GM19035 (cell line): ENCODE data around the gene ATP10B.
"Not testable (repeated sequence)": the region's sequence is repeated elsewhere in the genome, so short reads cannot be mapped to it uniquely, and the experiment has no call there.

Experiments used
- ATAC-seq: cut with Tn5 transposase; IDR thresholded peaks from one replicate; pipeline ENCODE4 v1.9.1; 2021; ENCODE audit not compliant: unreplicated experiment

The ATP10B gene

DNA sequence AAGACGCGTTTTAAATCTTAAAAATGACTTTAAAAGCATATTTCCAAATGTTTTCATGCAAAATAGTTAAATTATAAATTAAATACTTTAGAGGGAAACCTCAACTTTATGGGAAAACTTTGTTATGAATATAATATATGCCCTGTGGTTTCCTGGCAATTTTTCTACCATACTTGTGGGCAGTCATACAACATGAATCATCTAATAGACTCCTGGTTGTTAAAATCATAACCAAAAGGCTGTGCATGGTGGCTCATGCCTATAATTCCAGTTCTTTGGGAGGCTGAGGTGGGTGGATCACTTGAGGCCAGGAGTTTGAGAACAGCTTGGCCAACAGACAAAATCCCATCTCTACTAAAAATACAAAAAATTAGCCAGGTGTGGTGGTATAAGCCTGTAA is 18.2 kb downstream of the ATP10B start:
- ATAC-seq = no peak

GRCh38 chr5:160831801-160832200 is 20.2 kb downstream of the ATP10B start:
- no peak for ATAC-seq

- no peak for ATAC-seq
Observed at GRCh38 chr5:160824301-160825001, 27.6 kb downstream of the ATP10B start.

- not testable (repeated sequence) for ATAC-seq
Observed at GRCh38 chr5:160812996-160813395, 39.0 kb downstream of the ATP10B start.

GRCh38 chr5:160805376-160805775 is 46.6 kb downstream of the ATP10B start:
- ATAC-seq = no peak

DNA sequence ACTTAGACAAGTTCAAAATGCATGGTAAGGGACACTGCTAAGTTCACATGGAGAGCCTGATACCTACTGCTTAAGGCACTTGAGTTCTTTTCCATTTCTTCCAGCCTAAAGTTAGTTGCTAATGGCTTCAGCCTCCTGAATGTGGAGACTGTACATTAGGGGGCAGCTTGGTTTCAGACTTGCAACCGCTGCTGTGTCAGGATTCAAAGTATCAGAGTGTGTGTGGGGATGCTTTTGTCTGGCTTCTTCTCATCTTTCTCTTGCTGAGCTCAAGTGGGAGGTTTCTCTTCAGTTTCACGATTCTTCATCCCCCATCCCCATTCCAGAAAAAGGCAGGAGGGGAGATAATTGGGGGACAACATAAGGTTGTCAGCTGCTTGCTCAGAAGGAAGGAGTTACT is 49.4 kb downstream of the ATP10B start:
- ATAC-seq = no peak

DNA sequence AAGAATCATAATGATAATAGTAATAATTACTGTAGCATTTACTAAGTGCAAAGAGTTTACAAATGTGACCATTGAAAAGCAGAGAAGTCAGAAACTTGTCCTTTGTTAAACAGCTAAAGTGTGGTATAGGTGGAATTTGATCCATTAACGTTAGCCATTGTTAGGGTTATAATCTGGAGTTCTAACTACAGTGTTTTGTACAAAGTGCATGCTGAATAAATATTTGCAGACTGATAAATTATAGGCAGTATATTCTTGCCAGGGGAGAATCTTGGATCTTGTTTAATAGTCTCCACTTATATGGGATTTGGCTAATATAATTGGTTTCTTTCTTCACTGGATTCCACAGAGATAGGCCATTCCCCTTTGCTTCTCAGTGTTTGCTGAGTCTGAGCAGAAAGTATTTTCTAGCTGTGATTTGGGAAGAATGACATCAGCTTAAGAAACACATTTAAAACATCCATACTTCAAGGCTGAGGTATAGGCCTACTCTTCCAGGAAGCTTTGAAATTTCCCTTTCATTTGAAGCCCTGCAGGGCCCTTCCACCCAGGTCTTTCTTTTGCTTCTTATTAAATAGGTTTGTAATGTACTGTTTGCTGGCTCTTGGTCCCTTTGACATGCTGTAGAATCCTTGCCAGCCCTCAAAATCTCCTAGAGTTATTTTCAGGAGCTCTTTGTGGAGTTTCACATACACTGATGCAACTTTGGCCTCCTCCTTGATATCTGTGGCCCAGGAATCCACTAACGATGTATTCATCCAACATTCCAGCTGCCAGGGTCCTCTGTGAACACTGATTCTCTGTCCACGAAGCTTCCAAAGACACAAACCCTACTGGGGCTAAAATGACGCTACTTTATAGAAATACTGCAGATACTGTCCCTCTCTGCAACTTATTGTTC is 51.4 kb downstream of the ATP10B start:
- no peak for ATAC-seq

DNA sequence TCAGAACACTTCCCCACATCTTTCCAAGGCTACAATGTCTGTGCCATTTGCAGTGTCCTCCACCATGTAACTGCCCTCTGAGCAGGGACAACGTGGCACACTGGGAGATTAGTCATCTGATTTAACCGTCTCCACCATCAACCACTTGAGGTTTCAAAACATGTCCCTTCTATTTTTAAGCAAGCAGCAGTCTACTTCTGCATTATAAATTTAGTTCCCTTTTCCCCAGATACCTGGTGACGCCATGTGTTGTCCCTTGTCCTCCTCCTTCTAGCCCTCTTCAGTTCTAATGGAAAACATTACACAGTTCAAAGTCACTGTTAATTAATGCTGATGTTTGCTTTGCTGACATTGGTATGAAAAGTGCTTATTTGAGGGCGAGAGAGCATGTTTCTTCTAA is 52.8 kb downstream of the ATP10B start:
- ATAC-seq = peak; percentile 71

- ATAC-seq = no peak
Observed at GRCh38 chr5:160797020-160797419, 55.0 kb downstream of the ATP10B start.

- ATAC-seq = no peak
Observed at GRCh38 chr5:160793530-160793899, 58.5 kb downstream of the ATP10B start.

- ATAC-seq = no peak
Observed at GRCh38 chr5:160792732-160793529, 59.1 kb downstream of the ATP10B start.

- no peak for ATAC-seq
Observed at GRCh38 chr5:160792281-160792680, 59.7 kb downstream of the ATP10B start.

DNA sequence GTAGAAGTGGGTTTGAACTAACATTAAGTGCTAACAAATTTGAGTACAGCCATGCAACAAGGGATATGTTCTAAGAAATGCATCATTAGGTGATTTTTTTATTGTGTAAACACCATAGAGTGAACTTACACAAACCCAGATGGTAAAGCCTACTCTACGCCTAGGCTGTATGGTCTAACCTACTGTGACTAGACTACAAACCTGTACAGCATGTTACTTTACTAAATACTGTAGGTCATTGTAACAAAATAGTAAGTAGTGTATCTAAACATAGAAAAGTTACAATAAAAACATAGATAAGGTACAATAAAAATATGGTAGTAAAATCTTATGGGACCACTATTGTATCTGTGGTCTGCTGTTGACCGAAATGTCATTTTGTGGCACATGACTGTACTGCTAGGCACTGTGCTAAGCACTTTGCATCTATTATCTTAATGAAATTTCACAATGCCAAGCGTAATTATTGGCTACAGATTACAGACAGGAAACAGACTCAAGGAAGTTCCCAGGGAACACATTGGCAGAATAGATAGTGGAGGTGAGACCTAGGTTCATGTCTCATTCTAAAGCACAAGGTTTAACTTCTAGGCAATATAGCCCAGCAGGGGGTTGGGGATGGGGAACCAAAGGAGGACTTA is 62.7 kb downstream of the ATP10B start:
- no peak for ATAC-seq

- no peak for ATAC-seq
Observed at GRCh38 chr5:160788102-160788660, 63.8 kb downstream of the ATP10B start.

GRCh38 chr5:160787240-160787639 is 64.8 kb downstream of the ATP10B start:
- ATAC-seq = no peak

GRCh38 chr5:160774666-160775315 is 77.2 kb downstream of the ATP10B start:
- ATAC-seq = no peak

- ATAC-seq = no peak
Observed at GRCh38 chr5:160773646-160774410, 78.2 kb downstream of the ATP10B start.

DNA sequence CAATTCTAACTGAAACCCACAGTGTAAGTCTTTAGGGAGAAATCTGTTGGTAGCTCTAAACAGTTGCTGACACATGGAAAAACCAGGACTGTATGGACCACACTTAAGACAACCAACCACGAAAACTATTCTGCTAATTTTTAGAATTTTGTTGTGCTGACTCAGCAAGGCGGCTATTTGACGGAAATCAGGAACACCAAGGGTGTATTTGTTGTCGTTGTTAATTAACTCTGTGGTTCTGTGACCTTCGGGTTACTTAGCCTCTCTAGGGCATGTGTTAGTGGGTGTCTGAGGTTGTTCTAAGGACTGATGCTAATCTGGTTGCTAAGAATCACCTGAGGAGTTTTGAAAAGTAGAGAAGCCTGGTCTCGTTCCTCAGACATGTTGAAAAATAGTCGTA is 79.2 kb downstream of the ATP10B start:
- ATAC-seq = no peak

GRCh38 chr5:160770718-160771117 is 81.3 kb downstream of the ATP10B start:
- no peak for ATAC-seq
